ENCODE data around the gene KCTD20.

- TF ChIP-seq POLR2A (IDR thresholded peaks at IDR 0.05): no peak
- no peak for TF ChIP-seq CTCF (IDR thresholded peaks at IDR 0.05)
Observed at GRCh38 chr6:36444470-36444869, 1.7 kb downstream of the KCTD20 start.
